Tibial nerve (tissue), 4 donors: ENCODE measurements around the gene GTF2H4.

Source experiments
- CTCF ChIP-seq, 5 experiments: fragments of 200-600 bp in 3 of 5; fragments of 450-650 bp in 2 of 5; sonication (generic) in 3 of 5; IDR thresholded peaks; one replicate each; pipeline ENCODE4 v1.5.1; 2016 to 2019; ENCODE audit warnings: antibody characterized with exemption in 5 of 5, mild to moderate bottlenecking in 3 of 5, moderate library complexity in 2 of 5
- EP300 ChIP-seq, 2 donors: sonication (generic); formaldehyde crosslinking; IDR thresholded peaks; one replicate each; pipeline ENCODE4 v1.6.1; 2017; ENCODE audit warnings: antibody characterized with exemption in 2 of 2, mild to moderate bottlenecking in 1 of 2

GRCh38 chr6:30963641-30964040 is 55.6 kb downstream of the GTF2H4 start:
- no peak for TF ChIP-seq CTCF (IDR thresholded peaks at IDR 0.05)
- no peak for TF ChIP-seq EP300 (IDR thresholded peaks at IDR 0.05)
